Karpas-422 (cell line): Measurements from ENCODE around the gene MCU. TPM values are rescaled to one million over a fixed set of nuclear protein-coding genes. Genes with fewer than 3 reads are reported as not detected.

Experiments
- DNase-seq: peaks from one replicate; pipeline ENCODE4 v3.0.0-alpha.2; 2015
- H2AFZ ChIP-seq: fragments of 200-600 bp; sonication (generic); 2 replicates; pipeline ENCODE4 v1.6.1; 2014; ENCODE audit warnings: antibody characterized with exemption, low read length, mixed read lengths
- H3K27ac ChIP-seq: fragments of 200-600 bp; sonication (generic); 2 replicates; pipeline ENCODE4 v1.5.1; 2014; ENCODE audit warnings: mild to moderate bottlenecking, low read length, moderate library complexity
- H3K27me3 ChIP-seq: fragments of 200-600 bp; sonication (generic); 2 replicates; pipeline ENCODE4 v1.6.1; 2014; ENCODE audit warnings: low read length, mixed read lengths
- H3K36me3 ChIP-seq: fragments of 200-600 bp; sonication (generic); 2 replicates; pipeline ENCODE4 v1.6.1; 2014; ENCODE audit warnings: low read length, mixed read lengths; ENCODE audit not compliant: insufficient read depth
- H3K4me1 ChIP-seq: fragments of 200-600 bp; sonication (generic); 2 replicates; pipeline ENCODE4 v1.6.1; 2014; ENCODE audit warnings: mild to moderate bottlenecking, low read length, mixed read lengths
- H3K4me2 ChIP-seq: fragments of 200-600 bp; sonication (generic); 2 replicates; pipeline ENCODE4 v1.6.1; 2014; ENCODE audit warnings: low read length, low read depth, mild to moderate bottlenecking; ENCODE audit not compliant: poor library complexity, severe bottlenecking
- H3K4me3 ChIP-seq: fragments of 200-600 bp; sonication (generic); 2 replicates; pipeline ENCODE4 v1.5.1; 2014; ENCODE audit warnings: mild to moderate bottlenecking, antibody characterized with exemption, low read length, mixed read lengths
- H3K79me2 ChIP-seq: fragments of 200-600 bp; sonication (generic); 2 replicates; pipeline ENCODE4 v1.6.1; 2014; ENCODE audit warnings: mild to moderate bottlenecking, low read length, mixed read lengths
- H3K9ac ChIP-seq: fragments of 200-600 bp; sonication (generic); 2 replicates; pipeline ENCODE4 v1.6.0; 2014; ENCODE audit warnings: low read length
- H3K9me2 ChIP-seq: fragments of 200-600 bp; sonication (generic), shearing (Covaris generic); replicated peaks from 2 replicates; pipeline ENCODE4 v1.6.0; 2014; ENCODE audit warnings: mild to moderate bottlenecking, low read length, moderate library complexity; ENCODE audit not compliant: insufficient read depth
- H3K9me3 ChIP-seq: fragments of 300-700, 200-600 bp; sonication (generic); 2 replicates; pipeline ENCODE4 v1.6.1; 2014; ENCODE audit warnings: low read length, mixed read lengths
- H4K20me1 ChIP-seq: fragments of 200-600 bp; sonication (generic); 2 replicates; pipeline ENCODE4 v1.6.1; 2014; ENCODE audit warnings: mild to moderate bottlenecking, antibody characterized with exemption, low read length, low read depth; ENCODE audit not compliant: insufficient read depth
- total RNA-seq: library from RNA; depleted of rRNA; stranded (reverse); fragments of >200 nt; shearing (Covaris generic); gene quantifications from 2 replicates; pipeline ENCODE4 v1.2.3, GENCODE V29; 2014; ENCODE audit warnings: low replicate concordance

The MCU gene
- total RNA-seq, 1 experiment from 2014 or later = 41.3 TPM

DNA sequence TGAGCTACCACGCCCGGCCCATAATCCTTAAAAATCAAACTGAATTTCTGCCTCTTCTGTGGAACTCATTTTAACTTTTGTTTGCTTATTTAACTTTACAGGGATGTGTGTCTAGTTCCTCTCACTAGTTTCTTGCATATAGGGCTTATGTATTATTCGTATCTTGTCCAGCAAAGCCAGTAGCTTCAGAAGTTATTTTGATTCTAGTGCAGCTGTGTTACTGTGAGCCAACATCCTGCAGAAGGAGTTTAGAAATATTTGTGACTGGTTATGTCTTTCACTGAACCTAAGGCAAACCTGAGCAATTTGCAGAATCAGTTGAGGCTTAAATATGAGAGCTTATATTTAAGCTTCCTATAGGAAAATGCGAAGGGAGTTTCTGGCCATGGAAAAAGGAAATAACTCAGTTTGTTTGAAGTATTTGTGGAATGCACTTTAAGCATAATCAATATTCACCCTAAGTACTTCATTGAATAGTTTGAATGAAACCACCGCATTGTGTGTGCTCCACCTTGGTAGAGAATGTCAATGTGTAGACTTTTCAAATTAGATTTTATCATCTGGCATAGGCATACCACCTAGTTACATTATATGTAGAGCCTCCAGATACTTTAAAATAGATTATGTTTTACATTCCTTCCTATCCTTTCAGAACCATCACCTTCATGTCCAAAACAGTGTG is 90.8 kb downstream of the MCU start:
- H3K9me2 ChIP-seq = no peaks in the 10 kb centered on the region
- H3K4me1 ChIP-seq = 0 out of 2 replicates have a peak, but pooled peaks cover 3% of the 10 kb centered on the region
- H3K36me3 ChIP-seq = no peaks in the 10 kb centered on the region
- no peak overlapping the region for H3K4me3 ChIP-seq
- no peak overlapping the region for H3K9ac ChIP-seq
- no peaks in the 10 kb centered on the region for H3K27me3 ChIP-seq
- DNase-seq = peak; percentile 24
- peaks cover 27% of the 10 kb centered on the region for H3K79me2 ChIP-seq
- H3K27ac ChIP-seq = no peak overlapping the region
- H3K9me3 ChIP-seq = no peaks in the 10 kb centered on the region
- no peak overlapping the region for H3K4me2 ChIP-seq
- no peak overlapping the region for H2AFZ ChIP-seq
- no peaks in the 10 kb centered on the region; the same call in 1 of the 2 replicates for H4K20me1 ChIP-seq

DNA sequence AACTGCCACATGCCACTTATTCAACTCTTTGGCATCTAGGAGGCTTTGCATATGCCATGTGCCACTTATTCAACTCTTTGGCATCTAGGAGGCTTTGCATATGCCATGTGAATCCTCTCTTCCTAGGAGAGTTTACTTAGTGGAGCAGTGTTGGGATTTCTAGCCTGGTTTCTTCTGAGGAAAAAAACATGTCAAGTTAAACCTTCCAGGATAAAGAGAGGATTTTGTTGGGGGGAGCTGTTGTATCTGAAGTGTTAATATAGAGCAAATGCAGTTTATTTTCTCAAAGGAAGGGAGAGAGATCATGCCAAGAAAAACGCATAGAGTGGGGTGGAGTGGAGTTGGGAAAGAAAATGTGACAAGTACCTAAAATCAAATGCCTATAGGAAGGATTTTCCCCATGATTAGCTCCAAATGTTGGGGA is 91.5 kb downstream of the MCU start:
- H3K9ac ChIP-seq = no peak overlapping the region
- 0 out of 2 replicates have a peak, but pooled peaks cover 3% of the 10 kb centered on the region for H3K4me1 ChIP-seq
- no peaks in the 10 kb centered on the region for H3K27me3 ChIP-seq
- peaks cover 27% of the 10 kb centered on the region for H3K79me2 ChIP-seq
- H3K36me3 ChIP-seq = no peaks in the 10 kb centered on the region
- no peak overlapping the region for H3K4me3 ChIP-seq
- H3K4me2 ChIP-seq = no peak overlapping the region
- no peak for DNase-seq
- no peaks in the 10 kb centered on the region; the same call in 1 of the 2 replicates for H4K20me1 ChIP-seq
- H2AFZ ChIP-seq = no peak overlapping the region
- H3K9me3 ChIP-seq = no peaks in the 10 kb centered on the region
- H3K9me2 ChIP-seq = no peaks in the 10 kb centered on the region
- no peak overlapping the region for H3K27ac ChIP-seq

GRCh38 chr10:72784551-72785351 is 92.8 kb downstream of the MCU start:
- H3K9ac ChIP-seq = no peak overlapping the region

GRCh38 chr10:72785409-72785808 is 93.5 kb downstream of the MCU start:
- no peak for DNase-seq
- Histone ChIP-seq H3K4me3 (no peak overlapping the region), H3K79me2 (peaks cover 39% of the 10 kb centered on the region), H3K9ac (no peak overlapping the region), H3K27me3 (no peaks in the 10 kb centered on the region), H2AFZ (no peak overlapping the region), H4K20me1 (no peaks in the 10 kb centered on the region; the same call in 1 of the 2 replicates), H3K27ac (no peak overlapping the region), H3K4me1 (0 out of 2 replicates have a peak, but pooled peaks cover 3% of the 10 kb centered on the region), H3K9me2 (no peaks in the 10 kb centered on the region), H3K36me3 (no peaks in the 10 kb centered on the region), H3K4me2 (no peak overlapping the region), H3K9me3 (no peaks in the 10 kb centered on the region)

More at GRCh38 chr10:72784551-72785351, 92.8 kb downstream of the MCU start:
- H4K20me1 ChIP-seq = no peaks in the 10 kb centered on the region; the same call in 1 of the 2 replicates
- no peaks in the 10 kb centered on the region for H3K9me3 ChIP-seq
- peaks cover 37% of the 10 kb centered on the region for H3K79me2 ChIP-seq
- no peak for DNase-seq
- no peak overlapping the region for H3K27ac ChIP-seq
- H3K4me2 ChIP-seq = no peak overlapping the region
- 0 out of 2 replicates have a peak, but pooled peaks cover 3% of the 10 kb centered on the region for H3K4me1 ChIP-seq
- no peaks in the 10 kb centered on the region for H3K36me3 ChIP-seq
- no peak overlapping the region for H2AFZ ChIP-seq
- no peaks in the 10 kb centered on the region for H3K27me3 ChIP-seq
- no peaks in the 10 kb centered on the region for H3K9me2 ChIP-seq
- H3K4me3 ChIP-seq = no peak overlapping the region

DNA sequence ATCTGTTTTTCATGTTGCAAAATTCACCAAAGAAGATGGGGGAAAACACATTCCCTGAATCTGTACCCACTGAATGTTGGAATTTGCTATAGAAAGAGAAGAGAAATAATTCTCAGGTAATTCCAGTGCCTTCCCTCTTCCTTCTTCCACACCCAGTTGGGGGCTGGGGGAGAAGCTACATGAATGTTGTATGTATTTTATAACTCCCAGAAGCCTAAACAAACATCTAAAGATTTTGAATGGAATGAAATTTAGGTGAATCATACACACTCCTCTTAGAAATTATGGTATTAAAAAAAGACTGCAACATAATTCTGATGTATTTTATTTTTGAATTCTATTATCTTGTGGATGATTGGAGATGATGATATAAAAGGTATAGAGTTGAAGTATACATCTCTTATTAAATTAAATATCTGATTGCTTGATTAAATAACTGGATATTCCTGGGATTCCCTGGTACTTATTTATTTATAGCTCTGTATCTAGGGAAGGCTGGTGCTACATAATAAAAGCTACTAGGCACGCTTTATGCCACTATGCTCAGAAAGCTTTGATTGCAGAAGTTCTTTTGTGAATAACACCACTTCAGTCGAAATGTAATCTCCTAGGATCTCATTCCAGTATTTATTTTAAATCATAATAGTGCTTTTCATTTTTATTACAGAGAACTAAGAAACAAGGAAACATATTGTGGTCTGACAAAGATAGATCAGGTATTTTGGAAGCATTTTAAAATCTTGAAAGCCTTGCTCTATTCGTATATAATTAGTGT is 98.5 kb downstream of the MCU start:
- Histone ChIP-seq H3K9me2 (no peaks in the 10 kb centered on the region), H3K4me3 (no peak overlapping the region), H2AFZ (no peak overlapping the region), H3K79me2 (peaks cover 40% of the 10 kb centered on the region), H3K27me3 (no peaks in the 10 kb centered on the region), H4K20me1 (no peaks in the 10 kb centered on the region), H3K4me2 (no peak overlapping the region), H3K27ac (no peak overlapping the region), H3K9me3 (no peaks in the 10 kb centered on the region), H3K9ac (no peak overlapping the region), H3K36me3 (no peaks in the 10 kb centered on the region), H3K4me1 (peaks cover 12% of the 10 kb centered on the region)
- DNase-seq = no peak

- no peak overlapping the region for H3K9ac ChIP-seq
- peaks cover 12% of the 10 kb centered on the region for H3K4me1 ChIP-seq
- H3K4me2 ChIP-seq = no peak overlapping the region
- no peak for DNase-seq
- no peaks in the 10 kb centered on the region for H3K9me3 ChIP-seq
- no peak overlapping the region for H2AFZ ChIP-seq
- H3K9me2 ChIP-seq = no peaks in the 10 kb centered on the region
- no peaks in the 10 kb centered on the region for H3K27me3 ChIP-seq
- H3K4me3 ChIP-seq = no peak overlapping the region
- peaks cover 38% of the 10 kb centered on the region for H3K79me2 ChIP-seq
- no peaks in the 10 kb centered on the region for H3K36me3 ChIP-seq
- H3K27ac ChIP-seq = no peak overlapping the region
- H4K20me1 ChIP-seq = no peaks in the 10 kb centered on the region
These were observed 100.3 kb downstream of the MCU start for GRCh38 chr10:72792288-72792687.

GRCh38 chr10:72793752-72794151 is 101.8 kb downstream of the MCU start:
- Histone ChIP-seq H4K20me1 (no peaks in the 10 kb centered on the region), H3K9ac (no peak overlapping the region), H3K4me2 (no peak overlapping the region), H3K36me3 (no peaks in the 10 kb centered on the region), H2AFZ (no peak overlapping the region), H3K9me3 (no peaks in the 10 kb centered on the region), H3K27me3 (no peaks in the 10 kb centered on the region), H3K9me2 (no peaks in the 10 kb centered on the region), H3K79me2 (peaks cover 36% of the 10 kb centered on the region), H3K4me3 (no peak overlapping the region), H3K27ac (no peak overlapping the region), H3K4me1 (peaks cover 12% of the 10 kb centered on the region)
- no peak for DNase-seq

DNA sequence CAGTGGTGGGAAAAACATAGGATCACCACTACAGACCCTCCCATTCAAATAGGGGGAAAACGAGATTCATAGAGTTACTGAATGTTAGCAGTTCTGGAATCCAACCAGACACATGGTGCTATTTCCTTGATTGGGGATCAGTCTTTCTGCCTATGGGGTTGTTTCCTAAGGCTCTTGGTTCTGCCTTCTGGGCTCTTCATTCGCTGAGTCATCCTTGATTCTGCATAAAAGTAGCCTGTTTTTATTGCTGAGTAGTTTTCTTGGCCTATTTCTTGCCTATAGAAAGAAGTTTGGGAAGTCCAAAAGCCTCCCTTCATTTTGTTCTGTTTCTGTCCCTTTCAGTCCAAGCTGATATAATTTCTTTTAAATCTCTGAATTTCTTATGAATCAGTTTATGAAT is 102.3 kb downstream of the MCU start:
- H3K27ac ChIP-seq = no peak overlapping the region
- no peak overlapping the region for H3K9ac ChIP-seq
- no peak overlapping the region for H3K4me3 ChIP-seq
- no peaks in the 10 kb centered on the region for H3K9me2 ChIP-seq
- no peaks in the 10 kb centered on the region for H3K27me3 ChIP-seq
- H3K36me3 ChIP-seq = no peaks in the 10 kb centered on the region
- no peaks in the 10 kb centered on the region for H4K20me1 ChIP-seq
- no peak overlapping the region for H3K4me2 ChIP-seq
- H3K4me1 ChIP-seq = peaks cover 12% of the 10 kb centered on the region
- H3K9me3 ChIP-seq = no peaks in the 10 kb centered on the region
- H2AFZ ChIP-seq = no peak overlapping the region
- DNase-seq = no peak
- peaks cover 33% of the 10 kb centered on the region for H3K79me2 ChIP-seq
